Liver (tissue), 9 donors: ENCODE results near the gene TMEM170A. TPM values are rescaled to one million over a fixed set of nuclear protein-coding genes. Genes with fewer than 3 reads are reported as not detected.
"Not testable (repeated sequence)": the region's sequence is repeated elsewhere in the genome, so short reads cannot be mapped to it uniquely, and the experiment has no call there.

Experiments
- DNase-seq: peaks from one replicate; pipeline ENCODE4 v3.0.0-alpha.2; 2017; ENCODE audit warnings: low spot score
- H3K27ac ChIP-seq, 2 donors: one replicate each; pipeline ENCODE4 v1.7.0; 2013; ENCODE audit warnings: inconsistent platforms in 2 of 2, low read length in 2 of 2, control low read depth in 1 of 2, low read depth in 1 of 2, mild to moderate bottlenecking in 1 of 2
- H3K27me3 ChIP-seq, 4 donors: one replicate each; pipeline versions ENCODE4 v1.6.1 to v1.7.0; 2013; ENCODE audit warnings: low read length in 3 of 4, inconsistent platforms in 1 of 4, mild to moderate bottlenecking in 1 of 4, moderate library complexity in 1 of 4; ENCODE audit not compliant: control insufficient read depth in 4 of 4, insufficient read depth in 4 of 4
- H3K36me3 ChIP-seq, 4 donors: one replicate each; pipeline versions ENCODE4 v1.6.1 to v1.7.0; 2013; ENCODE audit warnings: low read length in 3 of 4, mild to moderate bottlenecking in 3 of 4, low read depth in 1 of 4, moderate library complexity in 1 of 4; ENCODE audit not compliant: control insufficient read depth in 4 of 4, insufficient read depth in 3 of 4
- H3K4me1 ChIP-seq, 4 donors: one replicate each; pipeline versions ENCODE4 v1.6.1 to v1.7.0; 2013; ENCODE audit warnings: low read length in 3 of 4, mild to moderate bottlenecking in 3 of 4, moderate library complexity in 1 of 4; ENCODE audit not compliant: control insufficient read depth in 4 of 4, insufficient read depth in 4 of 4
- H3K4me3 ChIP-seq, 3 donors: one replicate each; pipeline versions ENCODE4 v1.6.1 to v1.7.0; 2013; ENCODE audit warnings: low read length in 3 of 3, control low read depth in 1 of 3, low read depth in 1 of 3, mild to moderate bottlenecking in 1 of 3
- H3K9ac ChIP-seq, 2 donors: one replicate each; pipeline ENCODE4 v1.7.0; 2013; ENCODE audit warnings: low read length in 2 of 2, mild to moderate bottlenecking in 2 of 2, moderate library complexity in 2 of 2, control low read depth in 1 of 2, low read depth in 1 of 2
- H3K9me3 ChIP-seq, 4 donors: one replicate each; pipeline versions ENCODE4 v1.6.1 to v1.7.0; 2013; ENCODE audit warnings: low read length in 3 of 4; ENCODE audit not compliant: control insufficient read depth in 4 of 4
- EGR1 ChIP-seq, 2 donors: IDR thresholded peaks; 2 replicates each; pipeline ENCODE4 v1.6.1; 2016 to 2018; ENCODE audit warnings: antibody characterized with exemption in 2 of 2, low read depth in 2 of 2
- FOXA1 ChIP-seq: IDR thresholded peaks from 2 replicates; pipeline ENCODE4 v1.6.1; 2016; ENCODE audit warnings: antibody characterized with exemption
- HNF4G ChIP-seq: IDR thresholded peaks from 2 replicates; pipeline ENCODE4 v1.6.1; 2016; ENCODE audit warnings: antibody characterized with exemption
- REST ChIP-seq: IDR thresholded peaks from 2 replicates; pipeline ENCODE4 v1.6.1; 2016; ENCODE audit warnings: antibody characterized with exemption, mild to moderate bottlenecking
- SP1 ChIP-seq: IDR thresholded peaks from 2 replicates; pipeline ENCODE4 v1.6.1; 2018; ENCODE audit warnings: antibody characterized with exemption, mild to moderate bottlenecking
- TAF1 ChIP-seq: conservative IDR thresholded peaks from 2 replicates; pipeline ENCODE4 v1.6.1; 2016; ENCODE audit warnings: antibody characterized with exemption, mild to moderate bottlenecking
- YY1 ChIP-seq: IDR thresholded peaks from 2 replicates; pipeline ENCODE4 v1.6.1; 2016; ENCODE audit warnings: antibody characterized with exemption, mild to moderate bottlenecking
- ZBTB33 ChIP-seq: IDR thresholded peaks from 2 replicates; pipeline ENCODE4 v1.6.1; 2016; ENCODE audit warnings: antibody characterized with exemption
- WGBS: extraction: QIAGEN DNeasy Blood & Tissue Kit; methylation state at CpG from one replicate; pipeline ENCODE4 v1.1.7; 2013; 5-methylcytosine and 5-hydroxymethylcytosine counted together
- polyA plus RNA-seq, 2 donors: library from polyadenylated mRNA; stranded (reverse) in 1 of 2; unstranded in 1 of 2; fragments of 200-250 nt in 1 of 2; fragments of >200 nt in 1 of 2; fragmentation: Nextera tagmentation in 1 of 2; extraction: Ambion mirVana in 1 of 2; gene quantifications; one replicate each; pipeline versions ENCODE4 v1.2.1 to v1.2.3, GENCODE V29; 2013 to 2015
- total RNA-seq, 2 donors: library from RNA; depleted of rRNA; stranded (reverse); fragments of >200 nt; gene quantifications; one replicate each; pipeline ENCODE4 v1.2.3, GENCODE V29; 2014
- TF ChIP-seq, protein P1 (sequence below): IDR thresholded peaks from 2 replicates; pipeline ENCODE4 v1.6.1; 2016; ENCODE audit warnings: antibody characterized with exemption
- TF ChIP-seq, protein P2 (sequence below): fragments of 150-350 bp; IDR thresholded peaks from 2 replicates; pipeline ENCODE4 v1.5.1; 2017; ENCODE audit warnings: improper control_type of control experiment, low read depth, low read length; ENCODE audit not compliant: missing input control
- donor health status: healthy.
- donor health status: healthy.
- donor health status: healthy.
- donor health status: healthy.
- donor health status: healthy.

Gene TMEM170A
- total and polyA plus RNA-seq, 4 donors: 5.8 to 25.4 (median 16.3) TPM

- WGBS: 92% methylated on average over 5 of the region's 5 CpGs
- DNase-seq: no peak
- Histone ChIP-seq H3K27ac (no peak overlapping the region), H3K4me1 (peaks cover 2 to 10% (median 7%) of the 10 kb centered on the region in 4 donors), H3K9ac (no peak overlapping the region), H3K27me3 (no peaks in the 10 kb centered on the region), H3K9me3 (no peaks in the 10 kb centered on the region), H3K4me3 (no peak overlapping the region), H3K36me3 (peaks cover 0 to 1% (median 0%) of the 10 kb centered on the region in 4 donors)
- TF ChIP-seq REST: no peak
- TF ChIP-seq, protein P1, sequence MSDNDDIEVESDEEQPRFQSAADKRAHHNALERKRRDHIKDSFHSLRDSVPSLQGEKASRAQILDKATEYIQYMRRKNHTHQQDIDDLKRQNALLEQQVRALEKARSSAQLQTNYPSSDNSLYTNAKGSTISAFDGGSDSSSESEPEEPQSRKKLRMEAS: no peak
- TF ChIP-seq, protein P2, sequence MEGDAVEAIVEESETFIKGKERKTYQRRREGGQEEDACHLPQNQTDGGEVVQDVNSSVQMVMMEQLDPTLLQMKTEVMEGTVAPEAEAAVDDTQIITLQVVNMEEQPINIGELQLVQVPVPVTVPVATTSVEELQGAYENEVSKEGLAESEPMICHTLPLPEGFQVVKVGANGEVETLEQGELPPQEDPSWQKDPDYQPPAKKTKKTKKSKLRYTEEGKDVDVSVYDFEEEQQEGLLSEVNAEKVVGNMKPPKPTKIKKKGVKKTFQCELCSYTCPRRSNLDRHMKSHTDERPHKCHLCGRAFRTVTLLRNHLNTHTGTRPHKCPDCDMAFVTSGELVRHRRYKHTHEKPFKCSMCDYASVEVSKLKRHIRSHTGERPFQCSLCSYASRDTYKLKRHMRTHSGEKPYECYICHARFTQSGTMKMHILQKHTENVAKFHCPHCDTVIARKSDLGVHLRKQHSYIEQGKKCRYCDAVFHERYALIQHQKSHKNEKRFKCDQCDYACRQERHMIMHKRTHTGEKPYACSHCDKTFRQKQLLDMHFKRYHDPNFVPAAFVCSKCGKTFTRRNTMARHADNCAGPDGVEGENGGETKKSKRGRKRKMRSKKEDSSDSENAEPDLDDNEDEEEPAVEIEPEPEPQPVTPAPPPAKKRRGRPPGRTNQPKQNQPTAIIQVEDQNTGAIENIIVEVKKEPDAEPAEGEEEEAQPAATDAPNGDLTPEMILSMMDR: no peak
- no peak for TF ChIP-seq YY1
- no peak for TF ChIP-seq ZBTB33
- no peak for TF ChIP-seq FOXA1
- TF ChIP-seq SP1: no peak
Measured at GRCh38 chr16:75457485-75458021, 6.9 kb downstream of the TMEM170A start.

DNA sequence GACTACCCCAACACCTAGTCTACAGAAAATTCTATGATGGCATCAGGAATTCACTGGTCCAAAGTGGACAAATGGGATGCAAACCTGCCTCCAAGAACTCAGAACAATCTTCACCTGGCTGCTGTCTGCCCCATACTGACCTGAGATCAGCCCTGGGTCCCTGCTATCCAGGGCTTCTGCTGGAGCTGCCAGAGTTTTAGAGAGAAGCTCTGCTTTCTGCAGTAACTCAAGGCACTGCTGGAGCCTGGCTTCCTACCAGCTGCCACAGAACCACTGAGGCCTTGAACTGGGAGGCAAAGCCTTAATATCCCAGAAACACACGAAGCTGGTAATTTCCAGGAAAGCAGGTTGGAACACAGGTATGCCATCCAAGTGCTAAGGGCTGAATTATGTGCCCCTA lies 7.5 kb downstream of the TMEM170A start:
- H3K4me3 ChIP-seq: no peak overlapping the region
- no peak overlapping the region for H3K27ac ChIP-seq
- no peaks in the 10 kb centered on the region for H3K9me3 ChIP-seq
- no peaks in the 10 kb centered on the region for H3K27me3 ChIP-seq
- H3K36me3 ChIP-seq: peaks cover 0 to 1% (median 0%) of the 10 kb centered on the region in 4 donors
- peaks cover 4 to 12% (median 8%) of the 10 kb centered on the region in 4 donors for H3K4me1 ChIP-seq
- H3K9ac ChIP-seq: no peak overlapping the region
- 70% methylated on average over 1 of the region's 1 CpG for WGBS
- TF ChIP-seq TAF1: no peak
- no peak for TF ChIP-seq EGR1 (IDR thresholded peaks at IDR 0.05; ENCODE audit: low read depth in 2 of 2)
- TF ChIP-seq HNF4G: no peak
- no peak for TF ChIP-seq YY1
- no peak for DNase-seq

GRCh38 chr16:75456486-75456885 lies 8.0 kb downstream of the TMEM170A start:
- H3K9ac ChIP-seq, H3K4me3 ChIP-seq, DNase-seq, H3K9me3 ChIP-seq, H3K27ac ChIP-seq, H3K27me3 ChIP-seq, H3K36me3 ChIP-seq: not testable (repeated sequence)
- 91% methylated on average over 4 of the region's 4 CpGs for WGBS
- H3K4me1 ChIP-seq: peaks cover 4 to 12% (median 8%) of the 10 kb centered on the region in 4 donors
